Chondrocyte (in vitro differentiated cells): ENCODE measurements around the gene LUZP1. TPM values are rescaled to one million over a fixed set of nuclear protein-coding genes. Genes with fewer than 3 reads are reported as not detected.
A peak's percentile ranks its signal among the peaks of the same experiment; 100 is the strongest.

ENCODE experiments used
- DNase-seq: peaks from one replicate; pipeline ENCODE4 v3.0.0; 2021; ENCODE audit warnings: mixed read lengths, low spot score
- H3K27ac Mint-ChIP-seq: one replicate; pipeline ENCODE4 v1.8.0; 2021; ENCODE audit warnings: mild to moderate bottlenecking, moderate library complexity, mixed read lengths; ENCODE audit not compliant: unreplicated experiment
- H3K27me3 Mint-ChIP-seq: 2 replicates; pipeline ENCODE4 v1.8.0; 2021; ENCODE audit warnings: low read depth, mixed read lengths
- H3K36me3 Mint-ChIP-seq: 2 replicates; pipeline ENCODE4 v1.8.0; 2021; ENCODE audit warnings: low read depth, mixed read lengths
- H3K4me1 Mint-ChIP-seq: 2 replicates; pipeline ENCODE4 v1.8.0; 2021; ENCODE audit warnings: low read depth, mild to moderate bottlenecking, mixed read lengths
- H3K4me3 Mint-ChIP-seq: one replicate; pipeline ENCODE4 v1.8.0; 2021; ENCODE audit warnings: mild to moderate bottlenecking, moderate library complexity, mixed read lengths; ENCODE audit not compliant: unreplicated experiment
- H3K9me3 Mint-ChIP-seq: 2 replicates; pipeline ENCODE4 v1.8.0; 2021; ENCODE audit warnings: low read depth, mixed read lengths
- CTCF ChIP-seq: fragments of 200-600 bp; sonication (generic); IDR thresholded peaks from 2 replicates; pipeline ENCODE4 v1.5.0; 2021; ENCODE audit warnings: antibody characterized with exemption, mild to moderate bottlenecking, moderate library complexity
- total RNA-seq: library from RNA; stranded (reverse); gene quantifications from 3 replicates; pipeline ENCODE4 v1.2.1, GENCODE V29; 2021

Gene LUZP1
- total RNA-seq, 1 donor from 2014 or later, result 55.5 TPM

DNA sequence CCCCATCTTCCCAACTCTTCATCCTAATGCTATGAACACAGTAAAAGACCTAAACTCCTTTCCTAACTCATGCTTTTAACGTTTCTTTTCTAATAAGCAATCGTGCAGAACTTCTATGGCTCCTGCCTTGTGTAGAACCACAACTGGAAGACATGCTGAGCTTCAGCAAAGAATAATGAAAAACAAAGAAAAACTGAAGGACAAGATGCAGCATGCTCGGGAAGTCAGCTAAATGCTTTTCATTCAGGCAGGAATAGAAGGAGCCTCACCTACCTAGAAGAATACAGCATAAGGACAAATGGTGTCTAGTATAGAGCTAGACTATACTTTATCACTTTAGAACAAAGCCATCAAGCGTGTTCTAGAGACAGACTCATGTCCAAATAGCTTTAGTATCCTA, 45.9 kb downstream of the LUZP1 start:
- TF ChIP-seq CTCF, result no peak
- no peaks in the 10 kb centered on the region for H3K27me3 Mint-ChIP-seq
- H3K4me1 Mint-ChIP-seq, result peaks cover 79% of the 10 kb centered on the region
- no peak for DNase-seq
- H3K27ac Mint-ChIP-seq, result peak overlapping the region; percentile 87
- H3K9me3 Mint-ChIP-seq, result no peaks in the 10 kb centered on the region
- H3K36me3 Mint-ChIP-seq, result no peaks in the 10 kb centered on the region
- H3K4me3 Mint-ChIP-seq, result peak overlapping the region; percentile 38

DNA sequence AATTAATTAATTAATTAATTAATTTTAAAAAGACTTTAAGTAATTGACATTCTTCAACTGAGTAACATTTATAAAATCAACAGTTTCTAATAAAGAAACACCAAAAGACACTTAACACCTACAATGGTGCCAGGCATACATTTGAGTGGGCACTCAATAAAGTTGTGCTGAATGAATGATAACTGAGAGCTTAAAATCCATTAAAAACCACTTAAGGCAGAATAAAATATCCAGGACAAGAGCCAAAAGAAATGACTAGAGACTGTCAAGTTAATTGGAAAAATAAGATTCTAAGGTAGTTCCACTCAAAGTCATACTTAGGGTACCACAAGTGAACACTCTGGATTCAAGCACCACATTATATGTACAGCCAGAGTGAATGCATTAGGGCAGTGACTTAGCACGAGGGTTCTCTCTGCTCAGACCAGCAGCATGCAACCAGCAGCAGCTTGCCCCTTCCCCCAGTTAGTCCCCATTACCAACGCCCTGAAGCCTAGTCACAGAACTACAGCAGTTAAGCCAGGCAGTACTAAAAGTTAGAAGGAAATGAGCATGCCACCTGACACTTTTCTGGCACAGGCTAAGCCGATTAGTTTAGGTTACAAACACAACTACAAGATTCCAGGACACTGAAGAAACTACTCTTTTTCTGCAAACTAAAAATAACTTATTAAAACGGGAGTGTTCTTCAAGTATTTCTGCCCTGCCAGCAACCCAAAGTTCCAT, 46.5 kb downstream of the LUZP1 start:
- Mint-ChIP-seq H3K4me1 (peaks cover 77% of the 10 kb centered on the region), H3K36me3 (no peaks in the 10 kb centered on the region), H3K27ac (peak overlapping the region; percentile 87), H3K9me3 (no peaks in the 10 kb centered on the region), H3K4me3 (peak overlapping the region; percentile 38), H3K27me3 (no peaks in the 10 kb centered on the region)
- DNase-seq, result no peak
- no peak for TF ChIP-seq CTCF

GRCh38 chr1:23120383-23120782, 48.3 kb downstream of the LUZP1 start:
- H3K4me3 Mint-ChIP-seq, result no peak overlapping the region
- H3K27ac Mint-ChIP-seq, result peak overlapping the region; percentile 33
- no peak for DNase-seq
- TF ChIP-seq CTCF, result no peak
- no peaks in the 10 kb centered on the region for H3K36me3 Mint-ChIP-seq
- no peaks in the 10 kb centered on the region for H3K9me3 Mint-ChIP-seq
- no peaks in the 10 kb centered on the region for H3K27me3 Mint-ChIP-seq
- peaks cover 70% of the 10 kb centered on the region for H3K4me1 Mint-ChIP-seq

GRCh38 chr1:23118957-23119792, 49.5 kb downstream of the LUZP1 start:
- H3K9me3 Mint-ChIP-seq, result no peaks in the 10 kb centered on the region
- DNase-seq, result no peak
- H3K4me1 Mint-ChIP-seq, result peaks cover 69% of the 10 kb centered on the region
- no peaks in the 10 kb centered on the region for H3K36me3 Mint-ChIP-seq
- H3K4me3 Mint-ChIP-seq, result no peak overlapping the region
- H3K27me3 Mint-ChIP-seq, result no peaks in the 10 kb centered on the region
- no peak for TF ChIP-seq CTCF
- peak overlapping the region; percentile 85 for H3K27ac Mint-ChIP-seq

GRCh38 chr1:23118407-23118806, 50.2 kb downstream of the LUZP1 start:
- H3K27me3 Mint-ChIP-seq, result no peaks in the 10 kb centered on the region

More at GRCh38 chr1:23118407-23118806, 50.2 kb downstream of the LUZP1 start:
- H3K36me3 Mint-ChIP-seq, result no peaks in the 10 kb centered on the region
- H3K27ac Mint-ChIP-seq, result no peak overlapping the region
- no peaks in the 10 kb centered on the region for H3K9me3 Mint-ChIP-seq
- H3K4me3 Mint-ChIP-seq, result no peak overlapping the region
- DNase-seq, result no peak
- no peak for TF ChIP-seq CTCF
- peaks cover 69% of the 10 kb centered on the region for H3K4me1 Mint-ChIP-seq
